22Rv1 (cell line): Measurements from ENCODE around the gene LRRK1.

Experiments used
- H3K27ac ChIP-seq: fragments of 450-650 bp; 2 replicates; pipeline ENCODE4 v1.5.1; 2017
- ZFX ChIP-seq: fragments of 450-650 bp; IDR thresholded peaks from 2 replicates; pipeline ENCODE4 v1.6.1; 2017; ENCODE audit warnings: antibody characterized with exemption, borderline replicate concordance
- TF ChIP-seq, protein P1 (sequence below): fragments of 450-650 bp; IDR thresholded peaks from 2 replicates; pipeline ENCODE4 v1.5.1; 2017; ENCODE audit warnings: mild to moderate bottlenecking

LRRK1 gene

DNA sequence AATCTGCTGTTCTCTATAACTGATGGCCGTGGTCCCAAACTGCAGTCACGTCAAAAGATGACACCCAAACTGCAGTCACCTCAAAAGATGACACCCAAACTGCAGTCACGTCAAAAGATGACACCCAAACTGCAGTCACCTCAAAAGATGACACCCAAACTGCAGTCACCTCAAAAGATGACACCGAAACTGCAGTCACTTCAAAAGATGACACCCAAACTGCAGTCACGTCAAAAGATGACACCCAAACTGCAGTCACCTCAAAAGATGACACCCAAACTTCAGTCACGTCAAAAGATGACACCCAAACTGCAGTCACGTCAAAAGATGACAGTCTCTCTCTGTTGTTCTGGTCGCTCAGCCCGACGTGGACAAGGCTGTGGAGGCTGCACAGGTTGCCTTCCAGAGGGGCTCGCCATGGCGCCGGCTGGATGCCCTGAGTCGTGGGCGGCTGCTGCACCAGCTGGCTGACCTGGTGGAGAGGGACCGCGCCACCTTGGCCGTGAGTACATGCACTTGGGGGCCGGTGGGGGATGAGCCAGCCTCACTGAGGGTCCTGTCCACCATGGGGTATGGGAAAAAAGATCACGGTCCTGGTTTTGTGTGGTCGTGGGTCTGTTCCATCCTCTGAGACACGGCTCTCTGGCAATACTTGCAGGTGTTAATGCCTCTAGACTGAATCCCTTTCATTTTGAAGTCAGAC, 31.8 kb upstream of the LRRK1 start:
- H3K27ac ChIP-seq, result no peak overlapping the region
- no peak for TF ChIP-seq ZFX
- TF ChIP-seq, protein P1, sequence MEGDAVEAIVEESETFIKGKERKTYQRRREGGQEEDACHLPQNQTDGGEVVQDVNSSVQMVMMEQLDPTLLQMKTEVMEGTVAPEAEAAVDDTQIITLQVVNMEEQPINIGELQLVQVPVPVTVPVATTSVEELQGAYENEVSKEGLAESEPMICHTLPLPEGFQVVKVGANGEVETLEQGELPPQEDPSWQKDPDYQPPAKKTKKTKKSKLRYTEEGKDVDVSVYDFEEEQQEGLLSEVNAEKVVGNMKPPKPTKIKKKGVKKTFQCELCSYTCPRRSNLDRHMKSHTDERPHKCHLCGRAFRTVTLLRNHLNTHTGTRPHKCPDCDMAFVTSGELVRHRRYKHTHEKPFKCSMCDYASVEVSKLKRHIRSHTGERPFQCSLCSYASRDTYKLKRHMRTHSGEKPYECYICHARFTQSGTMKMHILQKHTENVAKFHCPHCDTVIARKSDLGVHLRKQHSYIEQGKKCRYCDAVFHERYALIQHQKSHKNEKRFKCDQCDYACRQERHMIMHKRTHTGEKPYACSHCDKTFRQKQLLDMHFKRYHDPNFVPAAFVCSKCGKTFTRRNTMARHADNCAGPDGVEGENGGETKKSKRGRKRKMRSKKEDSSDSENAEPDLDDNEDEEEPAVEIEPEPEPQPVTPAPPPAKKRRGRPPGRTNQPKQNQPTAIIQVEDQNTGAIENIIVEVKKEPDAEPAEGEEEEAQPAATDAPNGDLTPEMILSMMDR, result no peak

DNA sequence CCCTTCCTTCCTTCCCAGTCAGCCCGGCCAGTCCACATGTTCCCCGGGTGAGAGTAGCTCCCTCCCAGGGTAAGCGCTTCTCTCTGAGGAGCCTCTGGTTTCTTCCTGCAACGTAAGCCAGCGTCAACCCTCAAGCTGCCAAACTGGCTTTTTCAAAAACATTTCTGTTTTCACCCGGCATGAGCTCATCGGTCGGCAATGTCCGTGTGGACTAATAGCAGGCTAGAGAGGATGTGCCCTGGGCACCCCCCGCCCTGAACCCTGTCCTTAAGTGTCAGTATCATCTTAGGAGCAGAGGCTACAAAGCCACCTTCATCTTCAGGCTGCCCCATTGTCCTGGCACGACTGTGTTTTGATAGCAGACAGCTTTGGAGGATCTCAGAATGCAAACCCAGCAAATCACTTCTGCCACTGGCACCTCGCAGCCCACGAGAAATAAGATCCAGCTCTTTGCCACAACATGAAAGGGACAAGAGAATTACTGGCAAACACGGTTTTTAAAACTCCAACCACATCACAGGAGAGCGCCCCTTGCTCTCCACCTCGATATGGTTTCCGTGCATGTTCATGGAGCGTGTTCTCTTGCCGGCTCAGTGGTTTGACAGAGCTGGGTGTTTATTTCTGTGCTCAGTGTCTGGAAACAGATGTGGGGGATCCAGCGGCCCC, 29.6 kb upstream of the LRRK1 start:
- H3K27ac ChIP-seq, result no peak overlapping the region

DNA sequence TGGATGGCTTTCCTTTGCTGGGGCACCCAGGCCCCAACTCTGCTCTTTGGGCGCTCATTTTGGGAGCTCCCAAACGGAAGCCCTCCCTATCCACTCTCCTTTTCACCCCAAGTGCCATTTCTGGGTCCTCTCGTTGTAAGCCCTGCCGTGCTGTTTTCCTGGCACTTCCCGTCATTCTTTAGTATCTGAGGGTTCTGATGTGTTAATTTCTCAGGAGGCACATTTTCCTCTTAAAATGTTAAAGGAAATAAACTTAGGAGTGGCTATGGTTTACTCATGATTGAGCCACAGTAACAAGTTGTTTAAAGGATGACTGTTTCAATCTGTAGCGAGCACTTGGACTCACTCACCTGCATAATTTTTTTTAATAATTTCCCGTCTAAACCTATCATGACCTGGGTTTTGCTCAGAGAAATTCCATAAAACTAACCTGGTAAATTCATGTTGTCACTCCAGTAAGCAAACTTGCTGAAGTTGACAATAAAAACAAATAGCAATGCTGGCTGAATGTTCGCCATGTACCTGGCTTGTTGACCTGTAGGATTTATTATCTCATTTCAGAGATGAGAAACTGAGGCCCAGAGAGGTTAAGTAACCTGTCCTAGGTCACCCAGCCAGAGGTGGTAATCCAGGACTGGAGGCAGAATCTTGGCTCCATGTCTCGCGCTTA, 29.0 kb upstream of the LRRK1 start:
- no peak for TF ChIP-seq ZFX
- TF ChIP-seq, protein P1, result no peak
- no peak overlapping the region for H3K27ac ChIP-seq

More for the DNA sequence above, 29.6 kb upstream of the LRRK1 start:
- TF ChIP-seq, protein P1, result no peak
- no peak for TF ChIP-seq ZFX

DNA sequence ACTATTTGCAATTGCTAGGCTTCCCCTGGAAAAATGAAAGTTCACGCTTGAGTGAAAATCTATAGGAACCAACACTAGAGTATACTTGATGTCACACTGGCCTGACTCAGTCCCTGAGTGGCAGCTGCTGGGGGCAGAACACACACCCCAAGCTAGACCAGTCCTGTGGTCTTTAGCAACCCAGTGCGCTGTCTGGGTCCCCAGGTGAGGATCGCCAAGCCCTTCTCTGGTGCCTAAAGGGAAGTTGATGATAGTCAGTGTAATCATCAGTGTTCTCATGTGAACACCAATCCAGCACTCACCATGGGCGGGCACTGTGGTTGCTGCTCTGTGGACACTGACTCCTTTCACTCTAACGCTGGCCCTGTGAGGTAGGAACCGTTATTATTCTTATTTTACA, 28.3 kb upstream of the LRRK1 start:
- no peak overlapping the region for H3K27ac ChIP-seq
- no peak for TF ChIP-seq ZFX
- TF ChIP-seq, protein P1, result no peak

DNA sequence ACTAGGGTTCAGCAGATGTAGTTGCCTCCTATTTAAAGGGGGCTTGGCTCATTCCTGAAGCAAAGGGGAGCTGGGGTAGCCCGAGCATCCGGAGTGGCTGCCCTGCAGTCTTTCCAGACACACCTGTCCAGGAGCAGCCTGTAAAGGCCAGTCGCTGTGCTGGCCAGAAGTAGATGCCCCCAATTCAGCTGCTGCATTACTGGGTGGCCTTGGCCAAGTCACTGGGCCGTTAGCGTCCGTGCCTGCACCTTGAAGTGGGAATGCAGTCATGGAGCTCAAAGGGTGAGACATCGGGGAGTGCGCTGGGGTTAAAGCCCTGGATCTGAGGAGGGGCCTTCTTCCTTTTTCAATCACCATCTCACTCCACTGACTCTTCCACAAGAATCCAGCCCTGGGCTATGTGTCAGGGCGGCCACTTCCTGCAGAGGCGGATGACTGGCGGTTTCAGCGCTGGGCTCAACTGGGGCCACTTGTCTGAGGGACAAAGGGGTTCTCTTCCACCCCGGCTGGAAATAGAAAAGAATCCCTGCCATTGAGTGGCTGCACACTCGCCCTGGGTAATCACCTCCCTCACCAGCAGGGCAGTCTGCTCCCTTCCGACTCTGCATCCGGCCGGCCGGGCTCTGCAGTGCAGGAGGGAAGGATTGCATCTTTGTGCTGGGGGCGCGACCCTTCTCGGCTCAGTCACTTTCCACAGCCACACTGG, 27.7 kb upstream of the LRRK1 start:
- TF ChIP-seq ZFX, result no peak
- TF ChIP-seq, protein P1, result no peak
- H3K27ac ChIP-seq, result no peak overlapping the region

DNA sequence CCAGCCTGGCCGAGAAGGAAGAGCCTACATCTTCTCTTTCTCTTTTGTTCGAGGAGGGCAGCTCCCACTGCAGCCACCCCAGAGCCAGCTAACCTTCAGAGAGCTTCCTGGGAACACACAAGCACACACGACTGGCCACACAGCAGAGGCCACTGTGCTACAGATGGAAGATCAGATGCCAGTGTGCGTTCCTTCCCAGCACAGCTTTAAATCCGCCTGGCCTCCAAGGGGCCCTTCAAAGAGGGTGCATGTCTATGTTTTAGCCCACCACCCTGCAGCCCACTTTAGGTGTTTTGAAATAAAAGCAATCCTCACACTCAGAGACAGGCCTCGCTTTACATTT, 27.2 kb upstream of the LRRK1 start:
- TF ChIP-seq, protein P1, result no peak
- no peak for TF ChIP-seq ZFX
- no peak overlapping the region for H3K27ac ChIP-seq
